Keratinocyte (primary cell): ENCODE data around the gene DCHS2. TPM values are rescaled to one million over a fixed set of nuclear protein-coding genes. Genes with fewer than 3 reads are reported as not detected.

ENCODE experiments used
- DNase-seq: peaks from one replicate; pipeline ENCODE4 v3.0.0-alpha.2; 2011; ENCODE audit warnings: low read depth, missing footprints, low spot score
- FAIRE-seq: peaks from 2 replicates; lab custom pipeline; 2011; peaks lifted over from hg19 to GRCh38; lab: Jason Lieb, UNC
- H2AFZ ChIP-seq: 2 replicates; pipeline ENCODE4 v1.6.0; 2012; ENCODE audit warnings: low read length, control low read depth, inconsistent platforms; ENCODE audit not compliant: control insufficient read depth
- H3K27ac ChIP-seq: 2 replicates; pipeline ENCODE4 v1.5.1; 2011; ENCODE audit warnings: low read length; ENCODE audit not compliant: control insufficient read depth, insufficient read depth
- H3K27me3 ChIP-seq: 3 replicates; pipeline ENCODE4 v1.6.0; 2011; ENCODE audit warnings: low read length; ENCODE audit not compliant: control insufficient read depth, insufficient read depth; ENCODE audit errors: extremely low read depth
- H3K36me3 ChIP-seq, 2 experiments: 2 replicates in 1 of 2; 3 replicates in 1 of 2; pipeline ENCODE4 v1.5.1; 2011; ENCODE audit warnings: low read length in 2 of 2, mild to moderate bottlenecking in 1 of 2; ENCODE audit not compliant: control insufficient read depth in 2 of 2, insufficient read depth in 2 of 2; ENCODE audit errors: extremely low read depth in 1 of 2
- H3K4me1 ChIP-seq: 3 replicates; pipeline ENCODE4 v1.5.1; 2011; ENCODE audit warnings: low read length; ENCODE audit not compliant: control insufficient read depth, insufficient read depth; ENCODE audit errors: extremely low read depth
- H3K4me2 ChIP-seq: 3 replicates; pipeline ENCODE4 v1.6.0; 2011; ENCODE audit warnings: low read depth, low read length; ENCODE audit not compliant: control insufficient read depth, insufficient read depth; ENCODE audit errors: extremely low read depth
- H3K4me3 ChIP-seq, 3 experiments: fragments of 200-600 bp in 1 of 3; sonication (generic) in 1 of 3; 2 replicates in 2 of 3; 3 replicates in 1 of 3; pipeline ENCODE4 v1.5.1; 2011 to 2016; ENCODE audit warnings: low read length in 3 of 3, mild to moderate bottlenecking in 3 of 3, control low read depth in 2 of 3, inconsistent platforms in 1 of 3, low read depth in 1 of 3, mixed read lengths in 1 of 3, mixed run types in 1 of 3, moderate library complexity in 1 of 3; ENCODE audit not compliant: control insufficient read depth in 2 of 3, insufficient read depth in 2 of 3; ENCODE audit errors: extremely low read depth in 1 of 3
- H3K79me2 ChIP-seq: 2 replicates; pipeline ENCODE4 v1.6.0; 2012; ENCODE audit warnings: low read length; ENCODE audit not compliant: control insufficient read depth, insufficient read depth
- H3K9ac ChIP-seq: 3 replicates; pipeline ENCODE4 v1.6.0; 2011; ENCODE audit warnings: low read length; ENCODE audit not compliant: control insufficient read depth, insufficient read depth; ENCODE audit errors: extremely low read depth
- H3K9me1 ChIP-seq: 3 replicates; pipeline ENCODE4 v1.6.0; 2011; ENCODE audit warnings: low read length; ENCODE audit not compliant: control insufficient read depth, insufficient read depth; ENCODE audit errors: extremely low read depth
- H3K9me3 ChIP-seq: 2 replicates; pipeline ENCODE4 v1.5.1; 2012; ENCODE audit warnings: low read depth, low read length; ENCODE audit not compliant: control insufficient read depth
- H4K20me1 ChIP-seq: 3 replicates; pipeline ENCODE4 v1.6.0; 2011; ENCODE audit warnings: low read length; ENCODE audit not compliant: control insufficient read depth, insufficient read depth; ENCODE audit errors: extremely low read depth
- EZH2 ChIP-seq: IDR thresholded peaks from one replicate; pipeline ENCODE4 v1.6.1; 2012; ENCODE audit warnings: inconsistent platforms, mild to moderate bottlenecking, low read length, moderate library complexity
- dilution Hi-C: fragments of 300-500 bp; cut with MboI; formaldehyde crosslinking; loops from one replicate; pipeline ENCODE4 v1.7.0; 2020; ENCODE audit warnings: low sequenced_read_pairs; ENCODE audit not compliant: extremely low pct_ligation_motif_present
- polyA plus RNA-seq, 5 experiments: library from polyadenylated mRNA; depleted of rRNA in 3 of 5; stranded (reverse) in 3 of 5; stranded (forward) in 1 of 5; unstranded in 1 of 5; fragments of >200 nt; gene quantifications; 1 replicate in 1 of 5; 2 replicates in 3 of 5; 3 replicates in 1 of 5; pipeline versions ENCODE4 v1.2.1 to v1.2.3, GENCODE V29; 2011 to 2012; ENCODE audit warnings: missing spikeins in 2 of 5, low read depth in 1 of 5, low replicate concordance in 1 of 5
- TF ChIP-seq, protein P1 (sequence below), 3 experiments: IDR thresholded peaks in 1 of 3; conservative IDR thresholded peaks in 1 of 3; optimal IDR thresholded peaks in 1 of 3; 2 replicates in 2 of 3; 3 replicates in 1 of 3; pipeline versions ENCODE3 to v1.5.1; 2011; ENCODE audit warnings: low read length in 3 of 3, mild to moderate bottlenecking in 3 of 3, moderate library complexity in 2 of 3, control low read depth in 1 of 3, inconsistent platforms in 1 of 3; ENCODE audit not compliant: insufficient read depth in 2 of 3; ENCODE audit errors: extremely low read depth in 1 of 3

The DCHS2 gene
- polyA plus RNA-seq, 1 donor (not counting 4 experiments of a cell fraction or from before 2014, with no cell fraction given): 0.01 TPM

DNA sequence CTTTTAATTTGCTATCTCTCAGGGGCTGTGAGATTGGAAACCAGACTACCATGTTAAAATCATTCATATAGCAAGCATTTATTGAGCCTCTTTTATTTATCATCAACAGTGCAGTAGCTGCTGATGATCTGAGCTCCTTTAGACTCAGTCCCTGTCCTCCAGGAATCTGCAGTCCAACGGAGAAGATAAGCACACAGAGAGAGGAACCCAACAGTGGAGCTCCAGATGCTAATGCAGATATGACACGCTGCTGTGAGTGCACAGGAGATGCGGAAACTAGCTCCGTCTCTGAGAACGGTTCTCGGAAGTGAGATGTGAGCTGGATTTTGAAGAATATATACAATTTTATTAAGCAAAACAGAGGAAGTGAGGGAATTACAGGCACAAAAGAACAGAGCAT, 35.4 kb downstream of the DCHS2 start:
- FAIRE-seq (no peak), DNase-seq (no peak)
- TF ChIP-seq EZH2: no peak
- TF ChIP-seq, protein P1, sequence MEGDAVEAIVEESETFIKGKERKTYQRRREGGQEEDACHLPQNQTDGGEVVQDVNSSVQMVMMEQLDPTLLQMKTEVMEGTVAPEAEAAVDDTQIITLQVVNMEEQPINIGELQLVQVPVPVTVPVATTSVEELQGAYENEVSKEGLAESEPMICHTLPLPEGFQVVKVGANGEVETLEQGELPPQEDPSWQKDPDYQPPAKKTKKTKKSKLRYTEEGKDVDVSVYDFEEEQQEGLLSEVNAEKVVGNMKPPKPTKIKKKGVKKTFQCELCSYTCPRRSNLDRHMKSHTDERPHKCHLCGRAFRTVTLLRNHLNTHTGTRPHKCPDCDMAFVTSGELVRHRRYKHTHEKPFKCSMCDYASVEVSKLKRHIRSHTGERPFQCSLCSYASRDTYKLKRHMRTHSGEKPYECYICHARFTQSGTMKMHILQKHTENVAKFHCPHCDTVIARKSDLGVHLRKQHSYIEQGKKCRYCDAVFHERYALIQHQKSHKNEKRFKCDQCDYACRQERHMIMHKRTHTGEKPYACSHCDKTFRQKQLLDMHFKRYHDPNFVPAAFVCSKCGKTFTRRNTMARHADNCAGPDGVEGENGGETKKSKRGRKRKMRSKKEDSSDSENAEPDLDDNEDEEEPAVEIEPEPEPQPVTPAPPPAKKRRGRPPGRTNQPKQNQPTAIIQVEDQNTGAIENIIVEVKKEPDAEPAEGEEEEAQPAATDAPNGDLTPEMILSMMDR (optimal IDR thresholded peaks at IDR 0.05 in 1 of 3, IDR thresholded peaks at IDR 0.05 in 1 of 3, conservative IDR thresholded peaks at IDR 0.05 in 1 of 3; ENCODE audit: extremely low read depth in 1 of 3, insufficient read depth in 2 of 3, low read length in 3 of 3): no peak
- Histone ChIP-seq H4K20me1 (no peaks in the 10 kb centered on the region), H3K9me1 (no peaks in the 10 kb centered on the region), H3K36me3 (no peaks in the 10 kb centered on the region), H3K79me2 (no peaks in the 10 kb centered on the region), H3K4me3 (no peak overlapping the region), H3K27me3 (no peaks in the 10 kb centered on the region), H3K4me2 (no peak overlapping the region), H3K9ac (no peak overlapping the region), H3K4me1 (no peaks in the 10 kb centered on the region), H3K9me3 (no peaks in the 10 kb centered on the region), H2AFZ (no peak overlapping the region), H3K27ac (no peak overlapping the region)
- dilution Hi-C loops: no loop called here

DNA sequence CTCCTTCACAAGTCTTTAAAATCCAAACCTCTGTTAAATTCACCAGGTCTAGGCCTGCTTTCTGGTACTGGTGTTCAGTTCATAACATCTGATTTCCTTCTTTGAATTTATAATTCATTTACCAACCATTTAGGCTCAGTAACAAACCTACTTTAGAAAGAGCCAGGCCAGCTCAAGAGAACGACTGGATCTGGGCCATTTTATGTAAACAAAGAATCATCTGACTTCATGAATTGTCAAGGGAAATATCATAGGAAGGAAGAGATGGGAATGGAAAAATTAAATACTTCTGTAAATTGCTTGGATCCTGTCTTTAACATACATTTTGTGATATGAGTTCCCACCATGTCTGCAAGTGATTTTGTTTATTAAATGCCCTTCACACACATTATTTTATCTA, 36.5 kb downstream of the DCHS2 start:
- Histone ChIP-seq H4K20me1 (no peaks in the 10 kb centered on the region), H2AFZ (no peak overlapping the region), H3K9me3 (no peaks in the 10 kb centered on the region), H3K27ac (no peak overlapping the region), H3K4me2 (no peak overlapping the region), H3K79me2 (no peaks in the 10 kb centered on the region), H3K27me3 (no peaks in the 10 kb centered on the region), H3K9me1 (no peaks in the 10 kb centered on the region), H3K4me1 (no peaks in the 10 kb centered on the region), H3K4me3 (no peak overlapping the region), H3K36me3 (no peaks in the 10 kb centered on the region), H3K9ac (no peak overlapping the region)
- TF ChIP-seq EZH2: no peak
- TF ChIP-seq, protein P1 (optimal IDR thresholded peaks at IDR 0.05 in 1 of 3, IDR thresholded peaks at IDR 0.05 in 1 of 3, conservative IDR thresholded peaks at IDR 0.05 in 1 of 3; ENCODE audit: extremely low read depth in 1 of 3, insufficient read depth in 2 of 3, low read length in 3 of 3): no peak
- dilution Hi-C loops: no loop called here
- no peak for FAIRE-seq
- no peak for DNase-seq
